GM04503 (cell line): ENCODE results near the gene ZAR1L.

ENCODE experiments used
- DNase-seq: peaks from one replicate; pipeline ENCODE4 v3.0.0-alpha.2; 2012; ENCODE audit warnings: low read depth

ZAR1L gene

GRCh38 chr13:32302461-32302860 lies 12.7 kb downstream of the ZAR1L start:
- no peak for DNase-seq

DNA sequence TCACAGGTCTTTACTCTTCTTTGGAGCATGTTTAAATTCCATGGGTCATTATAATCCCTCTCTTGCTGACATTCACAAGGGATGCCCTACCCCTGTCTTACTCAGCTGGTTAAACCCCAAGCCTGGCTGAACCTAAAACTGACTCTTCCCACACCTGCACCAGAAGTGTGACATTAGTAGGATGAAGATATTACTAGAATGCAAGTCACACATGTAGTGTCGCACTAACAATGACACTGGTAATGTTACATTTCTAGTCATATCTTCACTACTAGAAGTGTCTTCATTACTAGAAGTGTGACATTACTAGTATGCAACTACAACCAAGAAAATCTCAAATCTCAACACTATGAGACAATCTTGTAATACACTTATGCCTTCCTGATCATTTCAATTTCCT lies 14.2 kb downstream of the ZAR1L start:
- no peak for DNase-seq

DNA sequence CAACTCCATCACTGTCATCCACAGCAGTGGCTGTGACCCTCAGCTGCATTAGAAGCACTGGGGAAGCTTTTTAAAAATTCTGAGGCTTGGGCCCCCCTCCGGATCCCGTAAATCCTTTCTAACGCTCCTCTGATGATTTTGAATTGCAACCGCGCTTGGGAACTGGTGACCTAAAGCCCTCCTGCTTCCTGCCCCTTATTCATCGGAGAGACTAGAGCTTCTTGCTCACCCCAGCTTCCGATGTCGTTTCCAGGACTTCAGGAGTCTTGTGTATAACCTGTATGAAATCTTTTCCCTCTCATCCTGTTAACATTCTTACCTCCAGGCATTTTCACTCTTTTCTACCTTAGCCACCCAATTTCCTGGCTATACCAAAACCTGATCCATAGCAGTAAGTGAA lies 14.8 kb downstream of the ZAR1L start:
- no peak for DNase-seq

- no peak for DNase-seq
These were observed 15.3 kb downstream of the ZAR1L start for GRCh38 chr13:32299893-32300292.

GRCh38 chr13:32298695-32299094 lies 16.5 kb downstream of the ZAR1L start:
- DNase-seq: no peak

- DNase-seq: no peak
These were observed 18.0 kb downstream of the ZAR1L start for GRCh38 chr13:32297206-32297605.

DNA sequence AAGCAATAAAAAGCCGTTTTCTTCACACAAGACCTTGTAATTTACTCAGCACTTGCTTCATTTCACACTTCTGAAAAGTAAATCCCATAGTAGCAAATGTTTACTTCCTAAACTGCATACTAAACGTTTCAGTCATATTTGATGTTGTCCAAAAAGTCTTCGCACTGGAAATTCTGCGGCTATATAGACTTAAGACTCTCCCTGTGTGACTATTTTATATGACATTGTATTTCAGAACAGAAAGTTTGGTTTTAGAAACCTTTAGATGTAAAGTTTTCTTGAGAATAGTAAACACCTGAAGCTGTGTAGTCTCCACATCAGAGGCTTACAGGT lies 29.6 kb downstream of the ZAR1L start:
- no peak for DNase-seq

DNA sequence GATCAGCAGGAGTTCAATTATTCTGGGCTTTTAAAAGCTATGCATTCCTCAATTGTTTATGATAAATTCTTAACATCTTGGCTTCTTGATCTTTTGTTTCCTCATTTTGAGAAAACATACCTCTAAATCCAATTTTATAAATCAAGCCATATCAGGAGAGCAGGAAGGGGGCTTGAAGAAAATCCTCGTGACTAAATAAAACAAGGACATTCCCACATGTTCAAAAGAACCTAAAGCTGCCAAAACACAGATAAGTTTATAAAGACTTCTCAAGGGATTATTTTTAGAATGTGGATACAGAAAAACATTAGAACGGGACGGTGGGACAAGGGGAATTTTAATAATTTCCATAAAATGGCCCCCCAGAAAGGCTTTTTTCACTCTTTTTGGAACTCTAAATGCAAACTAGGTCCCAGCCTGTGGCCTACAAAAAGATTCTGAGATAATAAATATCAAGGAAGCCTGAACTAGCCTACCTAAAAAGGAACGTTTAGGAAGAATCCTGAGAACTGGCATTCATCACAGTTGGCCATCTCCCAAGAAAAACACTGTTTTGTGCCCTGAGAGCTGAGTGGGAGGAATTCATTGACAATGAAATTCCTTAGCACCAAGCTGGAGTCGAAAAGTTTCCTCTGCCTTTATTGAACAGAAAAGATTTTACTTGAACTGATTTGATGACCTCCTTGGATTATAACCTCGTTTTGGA lies 30.1 kb downstream of the ZAR1L start:
- DNase-seq: peak; percentile 21

- no peak for DNase-seq
These were observed 33.0 kb downstream of the ZAR1L start for GRCh38 chr13:32282096-32282711.

DNA sequence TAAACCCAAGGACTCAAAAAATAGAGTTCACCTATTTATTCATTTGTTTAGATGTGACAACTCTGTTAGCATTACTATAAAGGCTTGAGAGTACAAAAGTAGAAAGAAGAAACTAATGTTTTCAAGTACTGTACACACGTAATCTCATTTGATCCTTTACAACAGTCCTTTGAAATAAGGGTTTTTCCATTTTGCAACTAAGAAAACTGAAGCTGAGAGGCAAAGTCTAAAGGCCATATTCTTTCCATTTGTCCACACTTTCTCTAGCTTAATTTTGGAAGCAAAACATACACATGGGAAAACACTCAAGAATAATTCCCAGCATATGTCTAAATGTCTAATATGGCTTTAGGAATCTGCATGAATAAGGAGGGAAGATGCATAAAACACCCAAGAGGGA lies 34.1 kb downstream of the ZAR1L start:
- DNase-seq: no peak

DNA sequence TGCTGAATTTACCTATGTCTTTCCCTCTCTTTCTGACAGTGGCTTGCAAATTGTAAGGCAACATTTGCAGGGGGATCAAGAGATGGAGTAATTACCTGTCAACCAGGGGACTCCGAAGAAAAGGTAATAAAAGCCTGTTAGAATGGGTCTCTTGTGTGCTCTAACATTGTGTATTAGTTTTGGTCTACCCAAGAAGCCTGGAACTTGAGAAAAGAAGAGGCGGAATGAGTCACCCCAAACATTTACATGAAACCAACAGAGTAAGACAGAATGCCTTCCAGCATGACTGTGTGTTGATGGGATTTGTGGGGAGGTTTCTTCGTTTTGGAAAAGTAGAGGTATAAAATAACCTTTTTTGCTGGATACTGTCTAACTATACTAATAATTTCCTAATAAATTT lies 36.7 kb downstream of the ZAR1L start:
- DNase-seq: no peak

- no peak for DNase-seq
These were observed 37.3 kb downstream of the ZAR1L start for GRCh38 chr13:32277839-32278238.

GRCh38 chr13:32272021-32272683 lies 43.0 kb downstream of the ZAR1L start:
- DNase-seq: no peak

DNA sequence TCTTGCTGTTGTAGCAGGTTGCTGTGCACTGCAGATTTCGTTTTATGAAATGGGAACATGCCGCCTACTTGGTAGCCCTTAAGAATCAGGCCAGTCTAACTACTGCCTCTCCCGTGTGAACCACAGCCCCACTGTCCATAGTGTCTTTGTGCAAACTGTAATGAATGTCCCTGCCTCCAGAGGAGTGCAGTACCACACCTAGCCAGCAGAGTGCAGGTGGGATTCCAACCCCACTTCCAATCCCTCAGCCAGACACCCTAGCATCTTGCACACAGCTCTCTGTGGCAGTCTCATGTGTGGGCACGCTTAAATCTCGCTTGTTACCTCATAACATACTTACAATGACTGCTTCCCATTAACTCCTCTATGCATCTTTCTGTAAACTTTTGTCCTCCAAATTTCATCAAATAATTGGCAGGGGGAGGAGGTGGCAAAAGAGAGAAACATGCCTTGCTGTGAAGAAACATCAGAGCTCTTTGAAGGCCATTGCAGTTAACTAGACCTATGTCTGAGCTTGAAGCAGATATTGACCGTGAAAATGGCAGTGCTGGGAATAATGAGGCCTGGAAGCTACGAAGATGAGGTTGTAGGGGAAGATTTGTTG lies 47.2 kb downstream of the ZAR1L start:
- no peak for DNase-seq

DNA sequence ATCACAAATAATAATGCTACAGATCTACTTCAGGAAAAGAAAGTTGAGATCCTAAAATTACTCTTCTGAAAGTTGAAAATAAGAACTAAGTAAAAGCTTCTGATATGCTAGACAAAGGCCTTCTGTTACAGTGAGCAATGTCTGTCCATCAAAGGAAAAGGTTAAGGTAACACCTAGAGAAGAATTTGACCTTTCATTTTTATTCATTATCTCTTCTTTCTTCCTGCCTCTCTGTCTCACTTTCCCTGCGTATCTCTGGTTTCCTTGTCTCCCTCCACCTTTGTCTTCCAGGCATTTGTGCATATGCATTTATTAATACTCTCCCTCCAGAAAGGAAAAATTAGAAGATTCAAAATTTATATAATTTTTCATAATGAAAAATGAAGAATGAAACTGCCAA lies 49.0 kb downstream of the ZAR1L start:
- no peak for DNase-seq

GRCh38 chr13:32265726-32266125 lies 49.4 kb downstream of the ZAR1L start:
- DNase-seq: no peak

DNA sequence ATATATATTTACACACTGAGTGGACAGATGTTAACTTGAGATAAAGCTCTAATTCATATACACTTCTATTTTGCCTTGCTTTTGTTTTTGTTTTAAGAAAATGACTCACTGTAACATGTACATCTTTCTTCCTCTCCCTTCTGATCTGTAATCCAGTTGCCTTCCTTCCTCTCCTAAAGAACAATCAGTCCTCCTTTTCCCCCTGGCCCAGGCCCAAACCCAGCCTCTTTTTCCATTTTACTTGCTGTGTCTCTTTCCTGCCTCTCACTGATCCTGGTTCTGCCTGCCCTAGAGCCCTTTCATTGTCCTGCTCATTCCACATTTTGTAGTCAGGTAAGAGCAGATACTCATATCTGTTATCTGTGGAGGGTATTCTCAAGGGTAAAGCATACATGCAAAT lies 50.8 kb downstream of the ZAR1L start:
- no peak for DNase-seq

DNA sequence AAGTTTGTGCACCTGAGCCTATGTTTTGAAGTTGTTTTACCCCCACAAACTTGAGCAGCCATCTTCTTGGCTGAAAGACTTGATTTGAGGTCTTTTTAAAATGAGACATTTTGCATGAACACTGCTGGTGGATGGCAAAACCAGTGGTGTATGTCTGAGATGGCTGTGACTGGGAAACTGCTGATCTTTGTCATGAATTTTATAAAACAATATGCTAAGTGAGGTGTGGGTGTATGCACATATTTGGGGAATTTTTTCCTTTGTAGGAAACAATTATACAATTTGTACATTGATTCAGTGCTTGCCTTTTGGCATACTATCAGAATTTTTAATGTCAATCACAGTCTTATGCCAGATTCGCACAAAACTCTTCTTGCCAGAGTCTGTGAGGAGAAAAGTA lies 52.5 kb downstream of the ZAR1L start:
- no peak for DNase-seq

- no peak for DNase-seq
These were observed 53.0 kb downstream of the ZAR1L start for GRCh38 chr13:32262165-32262564.

DNA sequence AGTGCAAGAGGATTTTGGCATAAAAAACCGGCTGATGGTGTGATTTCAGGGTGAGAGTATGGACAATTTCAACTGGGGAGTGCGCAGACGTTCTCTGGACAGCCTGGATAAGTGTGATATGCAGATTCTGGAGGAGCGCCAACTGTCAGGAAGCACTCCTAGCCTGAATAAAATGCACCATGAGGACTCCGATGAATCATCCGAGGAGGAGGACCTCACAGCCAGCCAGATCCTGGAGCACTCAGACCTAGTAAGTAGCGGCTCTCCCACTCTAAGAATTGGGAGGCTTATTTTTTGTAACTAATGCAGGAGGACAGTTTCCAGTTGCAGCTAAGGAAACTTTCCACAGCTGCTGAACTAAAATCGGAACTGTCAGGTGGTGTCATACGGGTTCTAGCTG lies 53.6 kb downstream of the ZAR1L start:
- DNase-seq: no peak

DNA sequence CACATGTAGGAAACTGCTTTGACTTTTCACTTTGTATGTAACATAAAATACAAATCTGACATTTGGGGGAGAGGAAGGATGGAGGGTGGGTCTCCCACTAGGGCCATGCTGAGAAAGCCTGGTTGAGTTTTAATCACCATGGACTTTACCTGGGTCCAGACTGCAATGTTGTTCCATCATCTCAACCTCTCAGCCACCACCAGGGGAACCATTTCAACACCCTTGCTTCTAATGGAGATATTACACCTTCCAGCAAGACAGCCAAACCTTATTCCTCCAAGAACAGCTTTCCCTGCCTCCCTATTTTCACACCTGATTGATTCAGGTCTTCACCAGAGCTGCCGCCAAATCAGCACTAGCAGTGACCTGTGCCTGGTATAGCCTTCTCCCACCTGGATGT lies 56.0 kb downstream of the ZAR1L start:
- DNase-seq: no peak

- no peak for DNase-seq
These were observed 57.5 kb downstream of the ZAR1L start for GRCh38 chr13:32257649-32258048.

DNA sequence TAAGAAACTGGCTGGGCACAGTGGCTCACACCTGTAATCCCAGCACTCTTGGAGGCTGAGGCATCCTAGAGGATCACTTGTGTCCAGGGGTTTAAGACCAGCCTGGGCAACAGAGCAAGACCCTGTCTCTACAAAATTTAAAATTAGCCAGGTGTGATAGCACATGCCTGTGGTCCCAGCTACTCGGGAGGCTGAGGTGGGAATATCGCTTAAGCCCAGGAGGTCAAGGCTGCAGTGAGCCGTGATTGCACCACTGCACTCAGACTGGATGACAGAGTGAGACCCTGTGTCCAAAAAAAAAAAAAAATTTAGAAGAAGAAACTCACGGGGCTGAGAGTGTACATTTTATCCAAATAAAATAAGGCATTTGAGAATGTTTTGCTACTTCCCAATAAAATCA lies 58.9 kb downstream of the ZAR1L start:
- DNase-seq: no peak
